8988T (cell line): ENCODE results near the gene TRPC4AP.

Experiments used
- DNase-seq: peaks from one replicate; pipeline ENCODE4 v3.0.0; 2011

The TRPC4AP gene

DNA sequence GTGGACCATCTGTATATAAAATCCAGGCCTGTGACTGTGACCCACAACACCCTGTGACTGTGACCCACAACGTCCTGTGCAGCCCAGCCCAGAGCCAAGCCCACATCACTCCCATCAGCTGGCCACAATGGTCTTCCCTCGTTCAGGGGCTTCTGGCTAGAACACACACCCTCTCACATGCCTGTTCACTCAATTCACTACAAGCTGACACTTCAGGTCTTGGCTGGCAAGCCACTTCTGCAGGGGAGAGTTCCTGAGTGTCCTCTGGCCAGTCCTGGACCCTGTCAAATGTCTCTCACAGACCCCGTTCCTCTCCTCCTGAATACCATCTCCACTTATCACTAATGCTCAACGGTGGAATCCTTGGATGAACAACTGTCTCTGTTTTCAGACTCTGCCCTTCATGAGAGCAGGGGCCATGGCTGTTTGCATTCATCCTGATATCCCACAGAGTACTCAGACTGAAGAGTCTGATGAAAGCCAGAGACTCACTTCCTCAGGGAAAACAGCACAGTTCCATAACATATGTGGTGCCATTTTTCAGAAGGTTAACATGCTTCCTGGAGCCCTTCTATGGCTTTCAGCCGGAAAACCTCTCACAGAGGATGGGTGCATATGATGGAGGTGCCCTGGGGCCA is 80.9 kb downstream of the TRPC4AP start:
- no peak for DNase-seq

- DNase-seq, result no peak
Observed at GRCh38 chr20:35010405-35011192, 82.0 kb downstream of the TRPC4AP start.

GRCh38 chr20:35009665-35010328 is 82.8 kb downstream of the TRPC4AP start:
- no peak for DNase-seq

- no peak for DNase-seq
Observed at GRCh38 chr20:35008411-35009342, 83.9 kb downstream of the TRPC4AP start.

GRCh38 chr20:35007891-35008290 is 84.7 kb downstream of the TRPC4AP start:
- no peak for DNase-seq

- DNase-seq, result no peak
Observed at GRCh38 chr20:35007413-35007812, 85.2 kb downstream of the TRPC4AP start.

DNA sequence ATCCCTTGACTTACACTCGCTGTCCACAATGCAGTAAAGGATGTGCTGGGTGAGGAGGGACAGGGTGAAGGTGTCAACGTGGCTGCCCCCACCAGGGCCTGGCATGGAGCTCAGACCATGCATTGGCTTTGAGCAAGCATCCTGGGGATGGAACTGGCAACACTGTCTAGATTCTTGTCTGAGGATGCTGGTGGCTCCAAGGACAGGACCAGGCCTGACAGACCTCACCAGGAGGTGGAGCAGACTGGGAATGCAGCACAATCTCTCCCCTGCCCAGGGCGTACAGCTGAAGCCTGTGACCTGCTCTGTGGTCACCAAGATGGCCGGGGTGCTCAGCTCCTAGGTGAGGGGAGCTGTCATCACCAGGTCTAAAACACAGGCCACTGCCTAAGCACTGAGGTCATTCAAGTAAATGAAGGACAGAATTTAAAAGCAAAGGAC is 86.1 kb downstream of the TRPC4AP start:
- no peak for DNase-seq

DNA sequence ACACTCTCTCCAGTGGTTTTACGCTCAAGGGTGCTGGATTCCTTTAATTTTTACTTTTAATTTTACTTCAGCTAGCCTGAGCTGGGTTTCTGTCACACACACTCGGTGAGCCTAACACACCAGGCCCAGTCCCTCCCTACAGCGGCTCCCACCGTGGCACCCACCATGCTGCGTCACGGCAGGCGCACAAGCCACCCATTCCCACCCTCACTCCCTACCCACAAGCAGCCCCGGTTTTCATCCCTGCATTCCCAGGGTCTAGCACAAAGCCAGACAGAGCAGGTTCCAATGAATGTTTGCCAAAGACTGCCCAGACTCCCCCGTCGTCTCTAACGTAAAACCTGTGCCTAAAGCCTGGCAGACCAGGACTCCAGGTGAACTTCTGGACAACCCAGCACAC is 86.6 kb downstream of the TRPC4AP start:
- DNase-seq, result no peak

DNA sequence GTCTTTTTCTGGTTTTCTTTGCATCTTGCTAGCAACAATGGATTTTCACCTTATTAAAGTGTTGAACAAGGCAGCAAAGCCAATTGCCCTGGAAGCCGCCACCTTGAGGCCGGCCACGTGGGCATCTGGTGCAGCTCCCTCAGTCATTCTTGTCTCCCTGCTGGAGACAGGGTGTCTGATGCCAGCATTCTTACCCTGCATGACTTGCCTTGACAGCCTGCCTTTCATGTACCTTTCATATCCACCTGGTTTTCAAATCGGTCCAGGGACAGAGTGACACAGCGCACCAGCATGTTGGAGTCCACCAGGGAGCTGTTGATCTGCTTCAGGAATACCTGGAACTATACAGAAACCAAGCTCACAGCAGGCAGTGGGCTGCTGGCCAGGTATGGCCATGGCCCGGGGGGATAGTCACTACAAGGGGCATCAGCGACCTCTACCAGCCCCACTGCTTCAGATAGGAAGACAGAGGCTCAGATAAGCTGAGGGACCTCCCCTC is 87.1 kb downstream of the TRPC4AP start:
- DNase-seq, result no peak

- no peak for DNase-seq
Observed at GRCh38 chr20:35004749-35005462, 87.7 kb downstream of the TRPC4AP start.

GRCh38 chr20:35004051-35004725 is 88.4 kb downstream of the TRPC4AP start:
- DNase-seq, result no peak

DNA sequence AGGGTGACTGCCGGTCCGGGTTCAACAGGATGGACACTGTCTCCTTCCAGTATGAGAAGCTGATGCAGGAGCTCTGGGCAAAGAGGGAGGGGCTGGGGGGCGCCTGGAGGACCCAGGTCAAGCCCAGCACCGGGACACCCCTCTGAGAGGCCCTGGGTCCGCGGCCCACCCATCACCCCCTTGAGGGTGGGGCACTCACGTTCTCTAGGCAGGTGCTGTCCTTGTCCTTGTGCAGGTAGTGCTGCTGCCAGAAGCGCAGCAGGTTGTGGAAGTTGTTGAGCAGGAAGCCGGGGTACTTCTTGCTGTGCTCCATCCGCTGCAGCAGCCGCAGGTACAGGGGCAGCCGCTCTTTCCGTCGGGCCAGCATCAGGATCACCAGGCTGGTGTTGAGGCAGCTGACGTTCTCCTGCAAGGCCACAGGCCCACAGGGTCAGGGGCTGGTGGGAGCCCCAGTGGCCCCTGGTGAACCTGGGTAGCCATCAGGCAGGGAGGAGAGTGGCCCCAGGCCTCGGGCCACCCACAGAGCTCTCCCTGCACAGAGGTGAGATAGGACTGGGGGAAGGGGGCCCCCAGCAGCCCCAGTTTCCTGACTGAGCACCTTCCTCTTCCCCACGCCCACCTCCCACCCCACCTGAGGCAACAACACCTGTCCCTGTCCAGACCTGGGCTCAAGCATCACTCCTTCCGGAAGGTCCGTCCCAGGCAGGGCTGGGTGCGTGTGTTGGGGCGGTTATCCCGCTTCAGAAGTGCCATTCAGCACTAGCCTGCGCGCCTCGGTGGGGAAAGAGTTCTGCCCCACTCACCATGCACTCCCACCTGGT is 89.2 kb downstream of the TRPC4AP start:
- DNase-seq, result no peak

- no peak for DNase-seq
Observed at GRCh38 chr20:35002426-35003210, 90.0 kb downstream of the TRPC4AP start.

DNA sequence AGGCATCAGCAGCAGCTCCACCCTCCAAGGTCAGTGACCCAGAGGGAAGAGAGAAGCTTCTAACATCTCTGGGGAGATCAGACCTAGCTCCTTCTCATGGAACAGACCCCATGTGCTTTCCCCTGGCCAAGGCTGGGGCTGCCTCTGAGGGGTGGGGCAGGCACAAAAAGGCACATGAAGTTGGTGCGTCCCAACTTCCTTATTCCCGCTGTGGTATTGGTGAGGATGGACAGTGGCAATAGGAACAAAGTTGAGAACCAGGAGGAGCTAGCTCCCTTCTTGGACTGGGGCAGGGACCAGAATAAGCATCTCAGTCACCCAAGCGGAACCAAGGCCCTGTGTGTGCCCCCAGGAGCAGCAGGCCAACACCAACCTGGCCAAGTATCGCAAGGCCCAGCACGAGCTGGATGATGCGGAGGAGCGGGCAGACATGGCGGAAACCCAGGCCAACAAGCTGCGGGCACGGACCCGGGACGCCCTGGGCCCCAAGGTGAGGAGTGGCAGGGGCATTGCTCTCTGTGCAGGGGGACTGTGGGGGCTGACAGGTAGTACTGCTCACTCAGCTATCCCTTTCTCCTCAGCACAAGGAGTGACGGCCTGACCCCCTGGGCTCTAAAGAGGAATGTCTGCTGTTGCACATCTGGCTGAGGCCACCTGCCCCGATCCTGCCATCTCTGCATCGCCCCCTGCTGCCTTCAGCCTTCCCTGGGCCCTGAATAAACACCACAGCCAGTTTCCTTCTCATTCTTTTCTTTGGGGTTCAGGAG is 90.8 kb downstream of the TRPC4AP start:
- DNase-seq, result no peak

DNA sequence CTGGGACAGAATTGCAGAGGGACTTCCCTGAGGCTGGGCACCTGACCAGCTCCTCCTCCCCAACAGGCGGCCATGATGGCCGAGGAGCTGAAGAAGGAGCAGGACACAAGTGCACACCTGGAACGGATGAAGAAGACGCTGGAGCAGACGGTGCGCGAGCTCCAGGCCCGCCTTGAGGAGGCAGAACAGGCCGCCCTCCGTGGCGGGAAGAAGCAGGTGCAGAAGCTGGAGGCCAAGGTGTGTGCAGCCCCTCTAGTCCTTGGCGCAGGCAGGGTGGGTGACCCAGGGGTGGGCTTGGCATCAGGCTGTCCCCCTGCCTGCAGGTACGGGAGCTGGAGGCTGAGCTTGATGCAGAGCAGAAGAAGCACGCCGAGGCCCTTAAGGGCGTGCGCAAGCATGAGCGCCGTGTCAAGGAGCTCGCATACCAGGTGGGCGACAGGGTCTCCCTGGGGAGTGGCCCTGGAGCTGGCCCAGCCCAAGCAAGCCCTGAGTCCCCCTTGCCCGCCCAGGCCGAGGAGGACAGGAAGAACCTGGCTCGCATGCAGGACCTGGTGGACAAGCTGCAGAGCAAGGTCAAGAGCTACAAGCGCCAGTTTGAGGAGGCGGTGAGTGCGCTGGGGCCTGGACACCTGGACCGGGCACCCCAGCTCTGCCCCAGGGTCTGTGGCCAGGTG is 91.5 kb downstream of the TRPC4AP start:
- DNase-seq, result no peak

DNA sequence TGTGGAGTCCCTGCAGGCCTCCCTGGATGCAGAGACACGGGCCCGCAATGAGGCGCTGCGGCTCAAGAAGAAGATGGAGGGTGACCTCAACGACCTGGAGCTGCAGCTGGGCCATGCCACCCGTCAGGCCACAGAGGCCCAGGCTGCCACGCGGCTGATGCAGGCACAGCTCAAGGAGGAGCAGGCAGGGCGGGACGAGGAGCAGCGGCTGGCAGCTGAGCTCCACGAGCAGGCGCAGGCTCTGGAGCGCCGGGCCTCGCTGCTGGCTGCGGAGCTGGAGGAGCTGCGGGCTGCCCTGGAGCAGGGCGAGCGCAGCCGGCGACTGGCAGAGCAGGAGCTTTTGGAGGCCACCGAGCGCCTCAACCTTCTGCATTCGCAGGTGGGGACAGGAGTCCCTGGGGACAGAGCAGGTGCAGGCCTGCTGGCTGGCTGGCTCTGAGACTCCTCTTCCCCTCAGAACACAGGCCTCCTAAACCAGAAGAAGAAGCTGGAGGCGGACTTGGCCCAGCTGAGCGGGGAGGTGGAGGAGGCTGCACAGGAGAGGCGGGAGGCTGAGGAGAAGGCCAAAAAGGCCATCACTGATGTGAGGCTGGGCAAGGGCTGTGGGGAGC is 92.2 kb downstream of the TRPC4AP start:
- DNase-seq, result no peak

- DNase-seq, result no peak
Observed at GRCh38 chr20:34999782-35000181, 92.8 kb downstream of the TRPC4AP start.

- DNase-seq, result no peak
Observed at GRCh38 chr20:34999021-34999451, 93.6 kb downstream of the TRPC4AP start.
